ENCODE measurements around the gene AMER3.

- TF ChIP-seq CTCF (IDR thresholded peaks at IDR 0.05) (no peak), POLR2A (IDR thresholded peaks at IDR 0.05) (no peak)
Observed at GRCh38 chr2:130767408-130767775, 12.1 kb downstream of the AMER3 start.

All from testis (tissue), 2 donors.